ENCODE results near the gene QSOX1. TPM values are rescaled to one million over a fixed set of nuclear protein-coding genes. Genes with fewer than 3 reads are reported as not detected.

Gene QSOX1
- total RNA-seq, 2 experiments from 2014 or later: 18.3 to 31.6 TPM

DNA sequence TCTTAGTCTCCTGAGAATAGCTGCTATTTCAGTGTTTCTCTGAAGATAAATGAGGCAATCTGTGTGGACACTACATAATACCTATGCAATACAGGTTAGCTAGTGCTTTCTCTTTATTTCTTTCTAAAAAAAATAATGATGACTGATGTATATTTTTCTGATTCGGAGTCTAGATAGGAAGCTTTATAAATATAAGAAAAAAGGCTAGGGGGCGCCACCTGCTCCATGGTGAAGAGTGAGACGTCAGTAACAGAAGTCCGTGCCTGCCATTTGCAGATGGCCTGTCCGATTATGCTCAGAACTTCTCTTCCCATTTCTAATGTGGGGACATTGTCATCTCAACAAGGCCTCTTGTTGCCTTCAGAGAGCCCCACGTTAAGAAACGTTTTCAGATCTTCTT lies 26.4 kb downstream of the QSOX1 start:
- CTCF ChIA-PET: interaction anchor here (0.5 to 5.3 kb wide), 21 partner anchors 9 to 475 kb away, joined by 3 to 50 read pairs (median 4); no protein-coding TSS in a partner anchor
- H3K4me1 Mint-ChIP-seq: no peaks in the 10 kb centered on the region
- POLR2A ChIA-PET: interaction anchor here (0.5 kb wide), 1 partner anchor 125 kb away, joined by 3 read pairs; no protein-coding TSS in a partner anchor
- peaks cover 4% of the 10 kb centered on the region for H3K36me3 Mint-ChIP-seq (ENCODE audit: low read depth)
- no peak overlapping the region for H3K27ac Mint-ChIP-seq
- intact Hi-C loops (cut with DNase I, micrococcal nuclease): no loop called here
- DNase-seq: peak; percentile 63
- no peak overlapping the region for H3K4me3 Mint-ChIP-seq
- no peak for ATAC-seq
- no peaks in the 10 kb centered on the region for H3K27me3 Mint-ChIP-seq
- no peaks in the 10 kb centered on the region for H3K9me3 Mint-ChIP-seq (ENCODE audit: low read depth)

DNA sequence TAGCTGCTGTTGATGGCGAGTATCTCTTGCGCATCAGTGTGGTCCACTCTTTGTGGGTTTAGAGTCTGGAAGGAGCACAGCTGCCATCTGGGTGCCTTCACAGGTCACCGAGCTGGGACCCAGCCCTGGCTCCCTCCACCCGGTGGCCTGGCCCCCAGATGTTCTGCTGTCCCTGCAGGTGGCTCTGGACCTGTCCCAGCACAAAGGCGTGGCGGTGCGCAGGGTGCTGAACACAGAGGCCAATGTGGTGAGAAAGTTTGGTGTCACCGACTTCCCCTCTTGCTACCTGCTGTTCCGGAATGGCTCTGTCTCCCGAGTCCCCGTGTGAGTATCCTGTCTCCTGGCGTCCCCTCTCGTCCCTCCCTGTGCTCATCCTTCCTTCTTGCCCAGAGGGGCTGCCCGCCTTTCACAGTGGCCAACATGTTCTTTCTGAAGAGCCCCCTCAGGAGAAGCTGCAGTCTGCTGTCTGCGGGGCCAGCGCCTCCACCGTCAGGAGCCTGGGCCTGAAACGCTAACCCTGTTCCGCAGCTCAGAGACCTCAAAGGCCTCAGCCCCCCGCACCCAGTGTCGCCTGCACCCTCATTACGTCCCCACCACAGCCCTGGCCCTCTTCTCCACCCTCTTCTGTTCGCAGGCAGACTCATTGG lies 27.4 kb downstream of the QSOX1 start:
- intact Hi-C loops (cut with DNase I, micrococcal nuclease): no loop called here
- H3K9me3 Mint-ChIP-seq (ENCODE audit: low read depth): no peaks in the 10 kb centered on the region
- H3K4me1 Mint-ChIP-seq: no peaks in the 10 kb centered on the region
- DNase-seq (no peak), ATAC-seq (no peak)
- ChIA-PET POLR2A (no interaction called here), CTCF (interaction anchor here (0.6 to 5.3 kb wide), 4 partner anchors 8 to 421 kb away, joined by 3 to 43 read pairs (median 4); no protein-coding TSS in a partner anchor)
- H3K36me3 Mint-ChIP-seq (ENCODE audit: low read depth): peaks cover 4% of the 10 kb centered on the region
- H3K4me3 Mint-ChIP-seq: no peak overlapping the region
- no peaks in the 10 kb centered on the region for H3K27me3 Mint-ChIP-seq
- no peak overlapping the region for H3K27ac Mint-ChIP-seq

DNA sequence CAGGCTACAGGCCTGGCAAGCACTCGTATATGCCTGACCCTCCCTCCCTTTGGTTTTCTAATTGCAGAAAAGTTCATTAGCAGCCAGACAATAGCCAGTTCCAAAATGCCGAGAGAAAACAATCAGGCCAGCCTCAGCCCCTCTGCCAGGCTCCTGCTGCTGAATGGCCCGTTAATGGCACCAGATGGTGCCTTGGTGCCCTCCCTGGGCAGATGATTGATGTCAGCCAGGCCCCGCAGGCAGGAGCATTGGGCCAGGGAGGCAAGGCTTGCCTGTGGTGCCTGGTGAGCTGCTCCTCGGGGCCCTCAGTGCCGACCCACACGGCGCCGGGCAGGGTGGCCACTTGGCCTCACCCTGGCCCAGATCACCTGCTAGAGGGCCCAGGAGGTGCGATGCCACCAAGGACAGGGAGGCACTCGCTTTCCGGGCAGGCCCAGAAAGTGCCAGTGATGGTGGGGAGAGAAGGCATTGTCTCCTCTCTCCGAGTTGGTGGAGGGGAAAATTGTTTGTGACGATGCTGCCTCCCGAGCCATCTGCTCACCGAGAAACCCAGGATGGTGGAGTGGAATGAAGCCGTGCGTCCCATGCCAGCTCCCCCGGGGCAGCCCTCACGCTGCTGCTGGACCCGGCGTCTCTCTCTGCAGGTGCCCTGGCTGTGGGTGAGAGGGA lies 28.1 kb downstream of the QSOX1 start:
- Mint-ChIP-seq H3K27me3 (no peaks in the 10 kb centered on the region), H3K4me1 (no peaks in the 10 kb centered on the region), H3K4me3 (no peak overlapping the region), H3K36me3 (ENCODE audit: low read depth) (peaks cover 5% of the 10 kb centered on the region), H3K9me3 (ENCODE audit: low read depth) (no peaks in the 10 kb centered on the region), H3K27ac (no peak overlapping the region)
- intact Hi-C loops (cut with DNase I, micrococcal nuclease): no loop called here
- ChIA-PET CTCF (interaction anchor here (0.6 to 1.5 kb wide), 2 partner anchors 8 to 422 kb away, joined by 3 read pairs; no protein-coding TSS in a partner anchor), POLR2A (no interaction called here)
- ATAC-seq (no peak), DNase-seq (no peak)

DNA sequence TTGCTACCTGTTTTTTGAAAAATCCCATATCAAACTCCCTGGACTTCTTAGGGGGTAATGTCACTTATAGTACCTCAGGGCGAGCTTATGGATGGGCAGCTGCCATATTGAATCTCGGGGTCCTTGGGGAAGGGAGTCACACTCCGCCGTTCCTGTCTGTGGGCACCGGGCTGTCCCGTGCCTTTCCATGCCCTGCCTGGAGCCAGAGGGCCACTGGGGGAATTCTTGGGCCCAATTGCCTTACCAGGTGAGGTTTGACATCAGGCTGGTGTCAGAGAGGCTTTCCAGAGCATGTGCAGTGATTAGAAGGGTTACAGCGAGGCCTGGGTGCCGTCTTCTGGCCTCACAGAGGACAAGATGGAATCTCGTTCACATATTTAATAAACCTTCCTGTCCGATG lies 28.8 kb downstream of the QSOX1 start:
- Mint-ChIP-seq H3K4me3 (no peak overlapping the region), H3K27ac (no peak overlapping the region), H3K27me3 (no peaks in the 10 kb centered on the region), H3K36me3 (ENCODE audit: low read depth) (peaks cover 5% of the 10 kb centered on the region), H3K4me1 (no peaks in the 10 kb centered on the region), H3K9me3 (ENCODE audit: low read depth) (no peaks in the 10 kb centered on the region)
- ChIA-PET POLR2A (no interaction called here), CTCF (interaction anchor here (1.7 kb wide), 1 partner anchor 299 kb away, joined by 5 read pairs; no protein-coding TSS in a partner anchor)
- intact Hi-C loops (cut with DNase I, micrococcal nuclease): no loop called here
- DNase-seq: no peak
- ATAC-seq: no peak

DNA sequence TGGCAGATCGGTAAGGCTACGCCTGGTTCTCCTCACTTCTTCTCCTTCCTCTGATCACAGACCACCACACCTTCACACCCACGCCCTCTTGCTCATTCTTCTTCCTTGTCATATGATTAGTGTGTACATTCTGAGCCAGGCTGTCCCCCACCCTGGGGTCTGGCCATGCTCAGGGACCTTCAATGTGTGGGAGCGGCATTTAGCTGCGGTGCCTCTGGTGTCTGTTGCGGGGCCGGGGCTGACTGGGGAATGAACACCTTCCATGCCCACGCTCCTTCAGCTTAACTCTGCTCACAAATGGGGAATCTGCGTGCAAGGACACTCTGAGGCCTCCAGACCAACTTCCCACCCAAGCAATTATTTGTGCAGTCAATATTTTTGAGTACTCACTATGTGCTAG lies 29.4 kb downstream of the QSOX1 start:
- intact Hi-C loops (cut with DNase I, micrococcal nuclease): no loop called here
- Mint-ChIP-seq H3K4me3 (no peak overlapping the region), H3K9me3 (ENCODE audit: low read depth) (no peaks in the 10 kb centered on the region), H3K36me3 (ENCODE audit: low read depth) (peaks cover 5% of the 10 kb centered on the region), H3K27ac (no peak overlapping the region), H3K4me1 (no peaks in the 10 kb centered on the region), H3K27me3 (no peaks in the 10 kb centered on the region)
- no peak for ATAC-seq
- ChIA-PET CTCF (interaction anchor here (1.7 kb wide), 1 partner anchor 299 kb away, joined by 5 read pairs; no protein-coding TSS in a partner anchor), POLR2A (no interaction called here)
- DNase-seq: no peak

DNA sequence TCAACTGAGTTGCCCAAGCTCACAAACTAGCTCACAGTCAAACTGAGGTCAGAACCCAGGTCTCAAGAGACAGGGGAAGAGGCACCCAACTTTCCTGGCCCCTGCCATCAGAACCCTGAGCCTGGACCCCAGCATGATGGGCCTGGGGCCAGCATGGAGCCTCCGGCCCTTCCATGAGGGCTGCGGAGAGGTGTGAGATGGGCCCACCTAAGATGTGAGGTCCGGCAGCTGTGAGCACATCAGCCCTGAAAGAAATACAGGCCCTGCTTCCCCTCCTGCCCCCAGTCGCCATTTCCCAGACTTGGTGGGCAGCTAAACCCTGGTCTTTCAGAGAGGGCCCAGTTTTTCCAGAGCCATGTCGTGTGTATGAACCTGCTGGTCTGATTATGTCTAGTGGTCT lies 30.6 kb downstream of the QSOX1 start:
- no peak for ATAC-seq
- H3K4me3 Mint-ChIP-seq: no peak overlapping the region
- POLR2A ChIA-PET: no interaction called here

DNA sequence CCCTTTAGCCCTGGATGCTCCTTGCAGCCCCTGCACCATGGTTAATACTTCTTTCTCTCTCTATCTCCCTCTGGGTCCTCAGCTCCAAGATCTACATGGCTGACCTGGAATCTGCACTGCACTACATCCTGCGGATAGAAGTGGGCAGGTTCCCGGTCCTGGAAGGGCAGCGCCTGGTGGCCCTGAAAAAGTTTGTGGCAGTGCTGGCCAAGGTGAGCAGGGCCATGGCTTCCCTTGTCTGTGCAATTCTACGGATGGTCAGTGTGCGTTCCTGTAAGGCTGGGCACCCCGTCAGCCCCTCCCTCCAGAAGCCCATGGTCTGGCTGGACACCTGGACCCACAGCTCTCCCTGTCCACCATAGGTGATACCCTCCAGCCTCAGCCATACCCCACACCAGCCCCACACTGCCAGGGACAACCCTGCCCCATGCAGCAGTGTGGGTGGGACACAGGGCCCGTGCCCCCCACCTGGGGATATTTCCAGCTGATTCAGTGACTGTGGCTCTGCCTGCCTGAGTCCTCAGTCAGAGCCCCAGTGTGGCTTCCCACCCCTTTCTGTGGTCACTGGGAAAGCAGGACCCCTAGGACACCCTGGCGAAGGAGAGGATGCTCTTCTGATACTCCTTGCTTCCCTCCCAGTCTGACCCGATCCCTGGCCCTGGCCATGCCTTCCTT lies 31.4 kb downstream of the QSOX1 start:
- Mint-ChIP-seq H3K36me3 (ENCODE audit: low read depth) (peaks cover 13% of the 10 kb centered on the region), H3K27ac (no peak overlapping the region), H3K4me1 (no peaks in the 10 kb centered on the region), H3K9me3 (ENCODE audit: low read depth) (no peaks in the 10 kb centered on the region), H3K27me3 (no peaks in the 10 kb centered on the region), H3K4me3 (no peak overlapping the region)
- DNase-seq (no peak), ATAC-seq (no peak)
- intact Hi-C loops (cut with DNase I, micrococcal nuclease): loop anchor here in 1 of 2 experiments (5.0 kb wide), 1 partner anchor 296 kb away; no protein-coding TSS in a partner anchor
- ChIA-PET POLR2A (no interaction called here), CTCF (interaction anchor here (0.6 to 1.2 kb wide), 3 partner anchors 12 to 479 kb away, joined by 3 read pairs; no protein-coding TSS in a partner anchor)

More for the DNA sequence above, 30.6 kb downstream of the QSOX1 start:
- CTCF ChIA-PET: interaction anchor here (1.0 kb wide), 1 partner anchor 9 kb away, joined by 3 read pairs; no protein-coding TSS in a partner anchor
- intact Hi-C loops (cut with DNase I, micrococcal nuclease): loop anchor here in 1 of 2 experiments (5.0 kb wide), 1 partner anchor 297 kb away; no protein-coding TSS in a partner anchor
- no peak for DNase-seq
- H3K36me3 Mint-ChIP-seq (ENCODE audit: low read depth): peaks cover 12% of the 10 kb centered on the region
- no peaks in the 10 kb centered on the region for H3K9me3 Mint-ChIP-seq (ENCODE audit: low read depth)
- no peaks in the 10 kb centered on the region for H3K4me1 Mint-ChIP-seq
- H3K27me3 Mint-ChIP-seq: no peaks in the 10 kb centered on the region
- no peak overlapping the region for H3K27ac Mint-ChIP-seq

DNA sequence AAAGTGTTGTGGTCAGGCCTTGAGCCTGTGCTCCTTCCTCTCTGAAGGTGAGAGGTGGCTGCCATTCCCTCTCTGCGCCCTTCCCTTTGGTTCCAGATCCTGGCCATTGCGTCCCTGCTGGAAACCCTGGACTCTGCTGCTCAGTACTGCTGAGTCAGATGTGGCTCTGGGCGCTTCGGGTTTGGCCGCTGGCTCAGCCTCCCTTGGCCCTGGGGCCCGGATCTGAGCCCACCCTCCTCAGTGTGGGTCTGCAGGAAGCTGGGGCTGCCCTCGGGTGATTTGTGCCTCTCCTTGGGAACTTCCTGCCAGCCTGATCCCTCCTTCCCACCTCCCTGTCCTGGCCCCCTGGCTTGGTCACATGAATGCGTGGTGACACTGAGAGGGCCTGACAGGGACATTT lies 32.2 kb downstream of the QSOX1 start:
- intact Hi-C loops (cut with DNase I, micrococcal nuclease): loop anchor here in 1 of 2 experiments (5.0 kb wide), 1 partner anchor 295 kb away; no protein-coding TSS in a partner anchor
- Mint-ChIP-seq H3K9me3 (ENCODE audit: low read depth) (no peaks in the 10 kb centered on the region), H3K27ac (no peak overlapping the region), H3K36me3 (ENCODE audit: low read depth) (peaks cover 13% of the 10 kb centered on the region), H3K4me3 (no peak overlapping the region), H3K4me1 (no peaks in the 10 kb centered on the region), H3K27me3 (no peaks in the 10 kb centered on the region)
- no peak for ATAC-seq
- no peak for DNase-seq
- ChIA-PET POLR2A (no interaction called here), CTCF (interaction anchor here (0.9 to 1.9 kb wide), 3 partner anchors 8 to 480 kb away, joined by 3 to 12 read pairs (median 3); no protein-coding TSS in a partner anchor)

DNA sequence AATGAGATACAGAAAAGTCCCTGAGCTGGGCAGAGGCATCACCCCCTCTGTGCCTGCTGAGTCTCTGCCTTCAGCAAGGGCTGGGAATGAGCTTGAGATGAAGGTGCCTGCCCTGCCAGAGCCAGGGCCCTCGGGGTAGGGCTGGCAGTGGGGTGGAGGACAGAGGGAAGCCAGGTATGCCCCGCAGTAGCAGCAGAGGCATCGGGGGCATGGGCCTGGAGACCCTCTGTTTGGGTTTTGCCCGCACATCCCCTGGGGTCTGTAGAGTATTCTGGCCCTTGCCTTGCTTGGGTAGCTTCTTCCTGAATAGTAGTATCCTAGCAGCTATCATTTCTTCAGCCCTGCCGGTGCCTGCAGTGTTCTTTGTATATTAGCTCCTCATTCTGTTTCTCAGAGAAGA lies 33.0 kb downstream of the QSOX1 start:
- no peaks in the 10 kb centered on the region for H3K27me3 Mint-ChIP-seq
- intact Hi-C loops (cut with DNase I, micrococcal nuclease): loop anchor here in 1 of 2 experiments (5.0 kb wide), 1 partner anchor 295 kb away; no protein-coding TSS in a partner anchor
- ChIA-PET POLR2A (no interaction called here), CTCF (interaction anchor here (0.6 to 2.0 kb wide), 9 partner anchors 8 to 482 kb away, joined by 3 to 12 read pairs (median 3); no protein-coding TSS in a partner anchor)
- H3K36me3 Mint-ChIP-seq (ENCODE audit: low read depth): peaks cover 11% of the 10 kb centered on the region
- H3K4me3 Mint-ChIP-seq: no peak overlapping the region
- H3K27ac Mint-ChIP-seq: no peak overlapping the region
- ATAC-seq (no peak), DNase-seq (no peak)
- H3K9me3 Mint-ChIP-seq (ENCODE audit: low read depth): no peaks in the 10 kb centered on the region
- H3K4me1 Mint-ChIP-seq: no peaks in the 10 kb centered on the region

DNA sequence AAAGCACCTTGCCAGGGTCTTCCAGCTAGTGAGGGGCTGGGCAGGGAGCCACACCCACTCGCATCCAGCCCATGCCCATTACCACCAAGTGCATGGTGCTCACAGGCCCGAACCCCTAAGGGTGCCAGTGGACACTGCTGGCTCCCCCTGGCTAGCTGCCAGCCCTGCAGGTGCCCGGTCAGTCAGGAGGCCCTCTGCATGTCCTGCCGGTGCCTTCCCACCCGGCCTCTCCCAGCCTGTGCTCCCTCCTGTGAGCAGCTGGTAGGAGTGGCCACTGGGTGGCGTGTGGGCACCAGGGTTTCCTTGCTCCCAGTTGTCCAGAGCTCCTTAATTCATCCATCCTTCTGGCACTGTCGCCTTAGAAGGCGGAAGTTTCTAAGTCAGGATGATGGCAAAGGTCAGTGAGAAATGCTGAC lies 33.4 kb downstream of the QSOX1 start:
- no peaks in the 10 kb centered on the region for H3K4me1 Mint-ChIP-seq
- H3K27ac Mint-ChIP-seq: no peak overlapping the region
- intact Hi-C loops (cut with DNase I, micrococcal nuclease): loop anchor here in 1 of 2 experiments (5.0 kb wide), 1 partner anchor 294 kb away; no protein-coding TSS in a partner anchor
- H3K4me3 Mint-ChIP-seq: no peak overlapping the region
- DNase-seq: peak; percentile 39
- CTCF ChIA-PET: interaction anchor here (0.6 to 2.0 kb wide), 9 partner anchors 9 to 482 kb away, joined by 3 to 12 read pairs (median 4); no protein-coding TSS in a partner anchor
- POLR2A ChIA-PET: no interaction called here
- H3K27me3 Mint-ChIP-seq: no peaks in the 10 kb centered on the region
- H3K36me3 Mint-ChIP-seq (ENCODE audit: low read depth): peaks cover 11% of the 10 kb centered on the region
- no peak for ATAC-seq
- no peaks in the 10 kb centered on the region for H3K9me3 Mint-ChIP-seq (ENCODE audit: low read depth)

DNA sequence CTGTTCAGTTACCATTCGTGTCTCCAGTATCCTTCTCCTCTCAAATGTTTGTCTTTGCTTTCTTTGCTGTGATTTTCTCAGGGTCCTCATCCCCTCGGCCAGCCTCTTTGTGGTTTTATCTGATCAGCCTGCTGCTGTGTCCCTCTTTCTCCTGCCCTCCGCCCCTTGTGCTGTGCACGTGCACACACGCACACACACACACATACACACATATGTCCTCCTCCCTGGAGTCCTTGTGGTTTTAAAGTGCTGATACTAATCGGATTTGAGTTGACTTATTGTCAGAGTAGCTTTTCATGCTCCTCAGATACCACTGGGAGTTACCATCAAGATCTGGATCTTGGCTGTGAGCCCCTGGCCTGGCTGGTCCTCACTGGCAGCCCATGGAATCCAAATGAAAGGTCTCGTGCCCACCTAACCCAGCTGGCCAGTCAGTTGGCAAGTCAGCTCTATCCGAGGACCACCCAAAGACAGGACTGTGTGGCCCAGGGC lies 34.1 kb downstream of the QSOX1 start:
- CTCF ChIA-PET: interaction anchor here (0.7 to 2.0 kb wide), 6 partner anchors 10 to 245 kb away, joined by 3 to 12 read pairs (median 4); no protein-coding TSS in a partner anchor
- POLR2A ChIA-PET: no interaction called here
- ATAC-seq (no peak), DNase-seq (no peak)
- intact Hi-C loops (cut with DNase I, micrococcal nuclease): loop anchor here in 1 of 2 experiments (5.0 kb wide), 1 partner anchor 294 kb away; no protein-coding TSS in a partner anchor
- Mint-ChIP-seq H3K4me1 (no peaks in the 10 kb centered on the region), H3K27ac (no peak overlapping the region), H3K9me3 (ENCODE audit: low read depth) (no peaks in the 10 kb centered on the region), H3K27me3 (no peaks in the 10 kb centered on the region), H3K4me3 (no peak overlapping the region), H3K36me3 (ENCODE audit: low read depth) (peaks cover 9% of the 10 kb centered on the region)

All from activated CD4-positive, alpha-beta T cell treated with anti-CD3 and anti-CD28 coated beads for 36 hours (primary cell).